ENCODE measurements around the gene GRK4.

Gene GRK4

GRCh38 chr4:3009422-3009821 is 46.1 kb downstream of the GRK4 start:
- 91% methylated on average over 7 of the region's 7 CpGs for WGBS
- Histone ChIP-seq H3K27me3 (ENCODE audit: insufficient read depth, low read length) (no peaks in the 10 kb centered on the region), H3K4me3 (ENCODE audit: low read length) (no peak overlapping the region), H3K9ac (ENCODE audit: low read depth, low read length) (no peak overlapping the region), H3K9me3 (ENCODE audit: insufficient read depth, low read depth, low read length) (no peaks in the 10 kb centered on the region), H3K36me3 (ENCODE audit: insufficient read depth, low read length) (no peaks in the 10 kb centered on the region), H3K27ac (ENCODE audit: low read depth, low read length) (no peak overlapping the region), H3K4me1 (ENCODE audit: insufficient read depth, low read length) (no peaks in the 10 kb centered on the region)

- no peaks in the 10 kb centered on the region for H3K4me1 ChIP-seq (ENCODE audit: insufficient read depth, low read length)
- H3K4me3 ChIP-seq (ENCODE audit: low read length) = no peak overlapping the region
- H3K27ac ChIP-seq (ENCODE audit: low read depth, low read length) = no peak overlapping the region
- WGBS = 69% methylated on average over 2 of the region's 2 CpGs
- no peaks in the 10 kb centered on the region for H3K9me3 ChIP-seq (ENCODE audit: insufficient read depth, low read depth, low read length)
- no peak overlapping the region for H3K9ac ChIP-seq (ENCODE audit: low read depth, low read length)
- H3K36me3 ChIP-seq (ENCODE audit: insufficient read depth, low read length) = no peaks in the 10 kb centered on the region
- H3K27me3 ChIP-seq (ENCODE audit: insufficient read depth, low read length) = no peaks in the 10 kb centered on the region
Observed at GRCh38 chr4:3010577-3010976, 47.2 kb downstream of the GRK4 start.

- H3K27me3 ChIP-seq (ENCODE audit: insufficient read depth, low read length) = no peaks in the 10 kb centered on the region
- 95% methylated on average over 5 of the region's 5 CpGs for WGBS
Observed at GRCh38 chr4:3010998-3011397, 47.6 kb downstream of the GRK4 start.

GRCh38 chr4:3011456-3012220 is 48.3 kb downstream of the GRK4 start:
- no peaks in the 10 kb centered on the region for H3K36me3 ChIP-seq (ENCODE audit: insufficient read depth, low read length)
- no peaks in the 10 kb centered on the region for H3K9me3 ChIP-seq (ENCODE audit: insufficient read depth, low read depth, low read length)
- H3K27ac ChIP-seq (ENCODE audit: low read depth, low read length) = no peak overlapping the region
- no peaks in the 10 kb centered on the region for H3K4me1 ChIP-seq (ENCODE audit: insufficient read depth, low read length)
- no peaks in the 10 kb centered on the region for H3K27me3 ChIP-seq (ENCODE audit: insufficient read depth, low read length)
- 95% methylated on average over 16 of the region's 17 CpGs for WGBS
- H3K9ac ChIP-seq (ENCODE audit: low read depth, low read length) = no peak overlapping the region
- no peak overlapping the region for H3K4me3 ChIP-seq (ENCODE audit: low read length)

More at GRCh38 chr4:3010998-3011397, 47.6 kb downstream of the GRK4 start:
- H3K4me1 ChIP-seq (ENCODE audit: insufficient read depth, low read length) = no peaks in the 10 kb centered on the region
- no peak overlapping the region for H3K9ac ChIP-seq (ENCODE audit: low read depth, low read length)
- no peak overlapping the region for H3K27ac ChIP-seq (ENCODE audit: low read depth, low read length)
- H3K4me3 ChIP-seq (ENCODE audit: low read length) = no peak overlapping the region
- no peaks in the 10 kb centered on the region for H3K9me3 ChIP-seq (ENCODE audit: insufficient read depth, low read depth, low read length)
- H3K36me3 ChIP-seq (ENCODE audit: insufficient read depth, low read length) = no peaks in the 10 kb centered on the region

GRCh38 chr4:3013323-3013722 is 50.0 kb downstream of the GRK4 start:
- Histone ChIP-seq H3K9ac (ENCODE audit: low read depth, low read length) (no peak overlapping the region), H3K36me3 (ENCODE audit: insufficient read depth, low read length) (no peaks in the 10 kb centered on the region), H3K4me1 (ENCODE audit: insufficient read depth, low read length) (no peaks in the 10 kb centered on the region), H3K27ac (ENCODE audit: low read depth, low read length) (no peak overlapping the region), H3K4me3 (ENCODE audit: low read length) (no peak overlapping the region), H3K27me3 (ENCODE audit: insufficient read depth, low read length) (no peaks in the 10 kb centered on the region), H3K9me3 (ENCODE audit: insufficient read depth, low read depth, low read length) (no peaks in the 10 kb centered on the region)
- WGBS = 95% methylated on average over 7 of the region's 7 CpGs

GRCh38 chr4:3013839-3014350 is 50.5 kb downstream of the GRK4 start:
- no peaks in the 10 kb centered on the region for H3K9me3 ChIP-seq (ENCODE audit: insufficient read depth, low read depth, low read length)
- H3K36me3 ChIP-seq (ENCODE audit: insufficient read depth, low read length) = no peaks in the 10 kb centered on the region
- no peak overlapping the region for H3K4me3 ChIP-seq (ENCODE audit: low read length)
- WGBS = 84% methylated on average over 8 of the region's 8 CpGs
- no peak overlapping the region for H3K27ac ChIP-seq (ENCODE audit: low read depth, low read length)
- no peak overlapping the region for H3K9ac ChIP-seq (ENCODE audit: low read depth, low read length)
- H3K4me1 ChIP-seq (ENCODE audit: insufficient read depth, low read length) = no peaks in the 10 kb centered on the region
- no peaks in the 10 kb centered on the region for H3K27me3 ChIP-seq (ENCODE audit: insufficient read depth, low read length)

- H3K36me3 ChIP-seq (ENCODE audit: insufficient read depth, low read length) = no peaks in the 10 kb centered on the region
- 84% methylated on average over 4 of the region's 4 CpGs for WGBS
- no peak overlapping the region for H3K4me3 ChIP-seq (ENCODE audit: low read length)
- no peak overlapping the region for H3K27ac ChIP-seq (ENCODE audit: low read depth, low read length)
- H3K4me1 ChIP-seq (ENCODE audit: insufficient read depth, low read length) = no peaks in the 10 kb centered on the region
- H3K9me3 ChIP-seq (ENCODE audit: insufficient read depth, low read depth, low read length) = no peaks in the 10 kb centered on the region
- H3K9ac ChIP-seq (ENCODE audit: low read depth, low read length) = no peak overlapping the region
- H3K27me3 ChIP-seq (ENCODE audit: insufficient read depth, low read length) = no peaks in the 10 kb centered on the region
Observed at GRCh38 chr4:3016961-3017360, 53.6 kb downstream of the GRK4 start.

- no peak overlapping the region for H3K4me3 ChIP-seq (ENCODE audit: low read length)
- H3K4me1 ChIP-seq (ENCODE audit: insufficient read depth, low read length) = no peaks in the 10 kb centered on the region
- WGBS = 90% methylated on average over 2 of the region's 4 CpGs
- no peak overlapping the region for H3K9ac ChIP-seq (ENCODE audit: low read depth, low read length)
- no peaks in the 10 kb centered on the region for H3K9me3 ChIP-seq (ENCODE audit: insufficient read depth, low read depth, low read length)
- H3K27ac ChIP-seq (ENCODE audit: low read depth, low read length) = no peak overlapping the region
- no peaks in the 10 kb centered on the region for H3K36me3 ChIP-seq (ENCODE audit: insufficient read depth, low read length)
- no peaks in the 10 kb centered on the region for H3K27me3 ChIP-seq (ENCODE audit: insufficient read depth, low read length)
Observed at GRCh38 chr4:3017504-3017903, 54.1 kb downstream of the GRK4 start.

- WGBS = 93% methylated on average over 13 of the region's 13 CpGs
- H3K4me1 ChIP-seq (ENCODE audit: insufficient read depth, low read length) = no peaks in the 10 kb centered on the region
- H3K9ac ChIP-seq (ENCODE audit: low read depth, low read length) = no peak overlapping the region
- no peak overlapping the region for H3K4me3 ChIP-seq (ENCODE audit: low read length)
- no peak overlapping the region for H3K27ac ChIP-seq (ENCODE audit: low read depth, low read length)
- no peaks in the 10 kb centered on the region for H3K27me3 ChIP-seq (ENCODE audit: insufficient read depth, low read length)
- no peaks in the 10 kb centered on the region for H3K9me3 ChIP-seq (ENCODE audit: insufficient read depth, low read depth, low read length)
- no peaks in the 10 kb centered on the region for H3K36me3 ChIP-seq (ENCODE audit: insufficient read depth, low read length)
Observed at GRCh38 chr4:3019145-3019846, 55.9 kb downstream of the GRK4 start.

- no peak overlapping the region for H3K9ac ChIP-seq (ENCODE audit: low read depth, low read length)
- no peak overlapping the region for H3K4me3 ChIP-seq (ENCODE audit: low read length)
- no peaks in the 10 kb centered on the region for H3K4me1 ChIP-seq (ENCODE audit: insufficient read depth, low read length)
- no peaks in the 10 kb centered on the region for H3K36me3 ChIP-seq (ENCODE audit: insufficient read depth, low read length)
- 72% methylated on average over 6 of the region's 6 CpGs for WGBS
- no peaks in the 10 kb centered on the region for H3K27me3 ChIP-seq (ENCODE audit: insufficient read depth, low read length)
- no peak overlapping the region for H3K27ac ChIP-seq (ENCODE audit: low read depth, low read length)
- H3K9me3 ChIP-seq (ENCODE audit: insufficient read depth, low read depth, low read length) = no peaks in the 10 kb centered on the region
Observed at GRCh38 chr4:3021127-3021526, 57.8 kb downstream of the GRK4 start.

- H3K4me1 ChIP-seq (ENCODE audit: insufficient read depth, low read length) = no peaks in the 10 kb centered on the region
- no peak overlapping the region for H3K9ac ChIP-seq (ENCODE audit: low read depth, low read length)
- H3K9me3 ChIP-seq (ENCODE audit: insufficient read depth, low read depth, low read length) = no peaks in the 10 kb centered on the region
- no peaks in the 10 kb centered on the region for H3K27me3 ChIP-seq (ENCODE audit: insufficient read depth, low read length)
- no peak overlapping the region for H3K27ac ChIP-seq (ENCODE audit: low read depth, low read length)
- no peak overlapping the region for H3K4me3 ChIP-seq (ENCODE audit: low read length)
- H3K36me3 ChIP-seq (ENCODE audit: insufficient read depth, low read length) = no peaks in the 10 kb centered on the region
- WGBS = 96% methylated on average over 8 of the region's 8 CpGs
Observed at GRCh38 chr4:3021627-3022026, 58.3 kb downstream of the GRK4 start.

Data from HUES64 (cell line).